Ovary (tissue), 9 donors: ENCODE data around the gene SPECC1. TPM values are rescaled to one million over a fixed set of nuclear protein-coding genes. Genes with fewer than 3 reads are reported as not detected.

Source experiments
- DNase-seq, 5 donors: peaks; one replicate each; pipeline ENCODE4 v3.0.0-alpha.2; 2019 to 2020
- H3K27ac ChIP-seq, 2 donors: fragments of 200-600 bp; one replicate each; pipeline versions ENCODE4 v1.5.1 to v1.8.0; 2019 to 2022
- H3K27me3 ChIP-seq: fragments of 200-600 bp; one replicate; pipeline ENCODE4 v1.8.0; 2022
- H3K36me3 ChIP-seq: fragments of 200-600 bp; sonication (generic); one replicate; pipeline ENCODE4 v1.5.1; 2019
- H3K4me1 ChIP-seq: one replicate; pipeline ENCODE4 v1.8.1; 2013; ENCODE audit warnings: mild to moderate bottlenecking, moderate library complexity; ENCODE audit not compliant: insufficient read depth
- H3K4me3 ChIP-seq: fragments of 200-600 bp; sonication (generic); one replicate; pipeline ENCODE4 v1.5.1; 2017
- H3K9me3 ChIP-seq, 2 donors: fragments of 200-600 bp in 1 of 2; sonication (generic) in 1 of 2; one replicate each; pipeline versions ENCODE4 v1.5.1 to v1.8.1; 2013 to 2019; ENCODE audit warnings: mild to moderate bottlenecking in 1 of 2, moderate library complexity in 1 of 2
- CTCF ChIP-seq, 3 donors: fragments of 450-650 bp in 2 of 3; fragments of 200-600 bp in 1 of 3; IDR thresholded peaks; one replicate each; pipeline versions ENCODE4 v1.5.1 to v1.8.0; 2016 to 2022; ENCODE audit warnings: antibody characterized with exemption in 3 of 3, mild to moderate bottlenecking in 1 of 3
- EP300 ChIP-seq: sonication (generic); formaldehyde crosslinking; IDR thresholded peaks from one replicate; pipeline ENCODE4 v1.6.1; 2017; ENCODE audit warnings: antibody characterized with exemption
- POLR2A ChIP-seq: fragments of 450-650 bp; IDR thresholded peaks from one replicate; pipeline ENCODE4 v1.6.1; 2017; ENCODE audit warnings: antibody characterized with exemption, mild to moderate bottlenecking, moderate library complexity
- WGBS, 3 donors: extraction: QIAGEN DNeasy Blood & Tissue Kit in 1 of 3; methylation state at CpG; one replicate each; pipeline versions ENCODE4 v1.1.5 to v1.1.7; 2013 to 2017; 5-methylcytosine and 5-hydroxymethylcytosine counted together
- intact Hi-C, 4 donors: fragments of 100-400 bp; cut with DNase I; formaldehyde crosslinking; loops; one replicate each; pipeline versions ENCODE4 v1.11.0 to v1.15.1; 2022 to 2023
- polyA plus RNA-seq, 2 donors: library from polyadenylated mRNA; stranded (reverse); fragments of 200-250 nt in 1 of 2; fragments of 350-450 nt in 1 of 2; fragmentation: Illumina TruSeq in 1 of 2; extraction: RNeasy Lipid Tissue Mini Kit (QIAGEN cat#74804) in 1 of 2; gene quantifications; one replicate each; pipeline ENCODE4 v1.2.3, GENCODE V29; 2013 to 2014
- total RNA-seq, 7 donors: library from RNA; depleted of rRNA in 2 of 7; stranded (reverse); fragments of >200 nt in 2 of 7; fragmentation: NEBNext Ultra II Directional in 3 of 7; extraction: Animal tissue kit (Norgen Biotek cat#: 25700) in 3 of 7; gene quantifications; one replicate each; pipeline versions ENCODE4 v1.1.0 to v1.2.4, GENCODE V29; 2016 to 2023
- donor health status: DM: no; HTN: no; CAD: no; lungs with moderate emphysema.
- donor health status: DM: no; HTN: no; CAD: no.
- donor health status: Bipolar disorder and iron deficiency.
- donor health status: DM: yes; HTN: yes; CAD: no.
- donor health status: DM: no; HTN: no; CAD: no.
- donor health status: DM: yes; HTN: yes; CAD: no.

SPECC1 gene
- total and polyA plus RNA-seq, 9 donors, result 34.7 to 86.5 (median 66.1) TPM

DNA sequence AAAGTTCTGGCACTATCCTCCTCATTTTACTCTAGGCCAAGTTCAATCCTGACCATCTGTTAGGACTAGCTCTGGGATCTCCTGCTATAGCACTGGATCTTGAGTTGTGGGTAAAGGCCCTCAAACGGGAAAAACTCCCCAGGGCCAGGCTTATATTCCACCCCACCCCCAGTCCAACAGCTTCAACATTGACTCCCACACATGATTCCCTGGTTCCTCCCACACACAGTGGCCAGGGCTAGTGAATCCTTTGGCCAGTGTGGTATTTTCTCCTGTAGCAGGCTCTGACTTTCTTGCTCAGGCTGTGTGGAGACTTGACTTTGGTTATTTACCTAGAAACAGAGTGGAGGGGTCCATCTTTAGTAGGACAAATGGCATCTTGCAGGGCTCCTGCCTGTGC is 21.3 kb upstream of the SPECC1 start:
- DNase-seq, result no peak
- no peaks in the 10 kb centered on the region for H3K27me3 ChIP-seq
- no peak overlapping the region for H3K27ac ChIP-seq
- 17 to 19% (median 17%) methylated on average over 1 of the region's 1 CpG for WGBS, 3 donors
- intact Hi-C loops, result no loop called here
- TF ChIP-seq CTCF (IDR thresholded peaks at IDR 0.05) (no peak), EP300 (no peak), POLR2A (no peak)
- H3K4me1 ChIP-seq, result no peaks in the 10 kb centered on the region
- no peaks in the 10 kb centered on the region for H3K36me3 ChIP-seq
- H3K4me3 ChIP-seq, result no peak overlapping the region
- no peaks in the 10 kb centered on the region for H3K9me3 ChIP-seq

GRCh38 chr17:19991252-19991885 is 17.8 kb upstream of the SPECC1 start:
- TF ChIP-seq POLR2A, result no peak
- no peak for TF ChIP-seq CTCF (IDR thresholded peaks at IDR 0.05)
- TF ChIP-seq EP300, result no peak
- intact Hi-C loops, result loop anchor here in 3 of 4 donors (2.0 to 5.0 kb wide), 4 partner anchors 121 to 241 kb away; no protein-coding TSS in a partner anchor
- Histone ChIP-seq H3K36me3 (no peaks in the 10 kb centered on the region), H3K4me1 (no peaks in the 10 kb centered on the region), H3K4me3 (no peak overlapping the region), H3K9me3 (no peaks in the 10 kb centered on the region), H3K27me3 (no peaks in the 10 kb centered on the region), H3K27ac (no peak overlapping the region)
- WGBS, 3 donors, result 32 to 45% (median 34%) methylated on average over 4 of the region's 4 CpGs
- no peak for DNase-seq

DNA sequence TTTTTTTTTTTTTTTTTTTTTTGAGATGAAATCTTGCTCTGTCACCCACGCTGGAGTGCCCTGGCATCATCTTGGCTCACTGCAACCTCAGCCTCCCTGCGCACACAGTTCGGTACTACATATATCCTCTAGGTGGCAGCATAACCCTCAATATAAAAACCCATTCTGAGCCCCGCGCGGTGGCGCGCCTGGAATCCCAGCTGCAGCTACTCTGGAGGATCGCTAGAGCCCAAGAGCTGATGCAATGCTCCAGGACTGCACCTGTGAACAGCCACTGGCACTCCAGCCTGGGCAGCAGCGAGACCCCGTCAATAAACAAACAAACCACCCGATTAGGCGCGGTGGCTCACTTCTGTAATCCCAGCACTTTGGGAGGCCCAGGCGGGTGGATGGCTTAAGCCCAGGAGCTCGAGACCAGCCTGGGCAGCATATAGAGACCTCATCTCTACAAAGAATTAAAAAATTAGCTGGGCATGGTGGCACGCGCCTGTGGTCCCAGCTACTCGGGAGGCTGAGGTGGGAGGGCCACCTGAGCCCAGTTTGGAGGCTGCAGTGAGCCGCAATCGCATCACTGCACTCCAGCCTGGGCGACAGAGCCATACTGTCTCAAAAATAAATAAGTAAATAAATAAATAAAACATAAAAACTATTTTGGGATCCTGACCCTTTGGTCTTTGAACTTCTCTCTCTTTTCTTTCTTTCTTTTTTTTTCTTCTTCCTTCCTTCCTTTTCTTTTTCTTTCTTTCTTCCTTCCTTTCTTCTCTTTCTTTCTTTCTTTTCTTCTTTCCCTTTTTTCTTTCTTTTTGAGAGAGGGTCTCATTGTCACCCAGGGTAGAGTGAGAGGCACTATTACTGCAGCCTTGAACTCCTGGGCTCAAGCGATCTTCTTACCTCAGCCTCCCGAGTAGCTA is 16.1 kb upstream of the SPECC1 start:
- H3K4me3 ChIP-seq, result no peak overlapping the region
- intact Hi-C loops, result loop anchor here (1.0 to 5.0 kb wide), 4 partner anchors 119 to 239 kb away; no protein-coding TSS in a partner anchor
- no peaks in the 10 kb centered on the region for H3K9me3 ChIP-seq
- TF ChIP-seq POLR2A (no peak), EP300 (no peak), CTCF (IDR thresholded peaks at IDR 0.05) (peak; percentile 45 to 79 (median 69))
- H3K27ac ChIP-seq, result no peak overlapping the region
- no peaks in the 10 kb centered on the region for H3K36me3 ChIP-seq
- 22 to 38% (median 23%) methylated on average over 18 to 24 of the region's 24 CpGs for WGBS, 3 donors
- H3K27me3 ChIP-seq, result no peaks in the 10 kb centered on the region
- peak; percentile 87 to 92 (median 89) for DNase-seq
- no peaks in the 10 kb centered on the region for H3K4me1 ChIP-seq

GRCh38 chr17:19996086-19996485 is 13.1 kb upstream of the SPECC1 start:
- no peaks in the 10 kb centered on the region for H3K27me3 ChIP-seq
- no peaks in the 10 kb centered on the region for H3K36me3 ChIP-seq
- 88 to 96% (median 92%) methylated on average over 1 of the region's 1 CpG for WGBS, 3 donors
- H3K27ac ChIP-seq, result no peak overlapping the region
- no peaks in the 10 kb centered on the region for H3K4me1 ChIP-seq
- DNase-seq, result no peak
- no peak for TF ChIP-seq POLR2A
- TF ChIP-seq CTCF (IDR thresholded peaks at IDR 0.05), result no peak
- no peak for TF ChIP-seq EP300
- H3K9me3 ChIP-seq, result no peaks in the 10 kb centered on the region
- intact Hi-C loops, result no loop called here
- no peak overlapping the region for H3K4me3 ChIP-seq
